NCI-H2081 treated with DMSO at 0.1 percent for 48 hours (cell line): ENCODE data around the gene CLMN.

ENCODE experiments used
- DNase-seq: peaks from one replicate; lab custom pipeline; 2025; lab: John Stamatoyannopoulos, UW

The CLMN gene

DNA sequence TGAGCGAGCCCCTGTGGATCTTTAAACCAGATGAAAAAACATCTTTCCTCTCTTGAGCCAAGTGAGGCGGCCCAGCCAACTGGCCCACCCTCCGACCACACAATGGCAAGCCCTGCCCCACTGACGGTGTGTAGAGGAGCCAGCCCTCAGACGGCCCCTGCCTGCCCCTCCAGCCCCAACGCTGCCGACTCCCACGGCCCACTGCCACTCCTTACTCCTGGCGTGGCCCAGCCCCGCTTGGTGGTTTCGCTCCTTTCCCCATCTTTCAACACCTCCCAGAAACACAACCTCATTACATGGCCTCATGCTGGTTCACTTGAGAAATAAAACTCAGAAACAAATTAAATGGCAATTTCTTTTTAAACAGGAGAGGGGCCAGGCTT is 81.8 kb downstream of the CLMN start:
- no peak for DNase-seq

DNA sequence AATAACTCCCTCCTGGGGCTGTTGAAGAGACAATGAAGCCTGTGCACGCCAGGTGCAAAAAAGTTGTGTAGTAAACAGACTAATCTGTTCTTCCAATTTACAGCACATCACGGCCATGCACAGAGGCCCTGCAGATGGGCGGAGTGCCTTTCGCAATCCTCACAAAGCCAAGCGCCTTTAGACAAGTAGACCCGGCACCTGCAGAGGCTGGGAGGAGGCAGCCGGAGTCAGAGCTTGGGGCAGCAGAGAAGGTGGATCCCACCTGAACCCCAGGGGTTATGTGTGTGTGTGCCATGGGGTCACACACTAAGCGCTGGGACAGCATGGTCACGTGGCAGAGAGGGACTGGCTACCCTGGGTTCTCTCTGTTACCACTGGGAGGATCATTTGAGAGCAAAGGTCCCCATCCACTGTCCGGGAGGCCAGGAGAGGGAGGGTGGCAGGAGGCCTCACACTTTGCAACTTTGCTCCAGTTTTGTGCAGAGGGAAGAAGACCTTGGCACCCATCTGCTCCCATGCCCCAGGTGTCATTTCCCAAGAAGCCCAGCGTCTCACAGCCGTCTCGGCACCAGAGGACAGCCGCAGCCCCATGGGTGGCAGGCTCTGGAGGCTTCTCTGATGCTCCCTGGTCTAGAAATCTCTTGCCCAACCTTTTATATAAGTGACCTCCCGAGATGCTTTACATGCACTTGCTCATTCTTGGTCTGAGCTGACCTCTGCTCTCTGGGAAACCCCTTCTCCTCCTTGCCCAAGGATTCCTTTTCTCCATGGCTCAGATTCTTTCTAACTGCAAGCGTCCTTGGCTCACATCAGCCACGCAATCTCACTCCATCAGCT is 82.4 kb downstream of the CLMN start:
- no peak for DNase-seq

DNA sequence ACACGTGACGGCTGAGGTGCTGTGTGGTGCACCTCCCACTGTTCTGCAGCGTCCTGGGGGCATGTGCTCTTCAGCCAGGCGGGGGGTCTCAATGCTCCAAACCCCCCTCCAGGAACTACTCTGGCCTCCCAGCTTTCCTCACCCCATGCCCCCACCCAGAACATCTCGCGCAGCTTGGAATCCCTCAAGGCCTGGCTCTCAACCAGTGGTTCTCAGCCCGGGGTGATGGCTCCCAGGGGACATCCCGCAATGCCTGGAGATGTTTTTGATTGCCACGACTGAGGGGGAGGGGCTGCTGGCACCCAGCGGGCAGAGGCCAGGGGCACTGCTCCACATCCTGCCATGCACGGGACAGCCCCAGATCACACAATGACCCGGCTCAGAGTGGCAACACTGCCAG is 83.5 kb downstream of the CLMN start:
- DNase-seq = no peak

DNA sequence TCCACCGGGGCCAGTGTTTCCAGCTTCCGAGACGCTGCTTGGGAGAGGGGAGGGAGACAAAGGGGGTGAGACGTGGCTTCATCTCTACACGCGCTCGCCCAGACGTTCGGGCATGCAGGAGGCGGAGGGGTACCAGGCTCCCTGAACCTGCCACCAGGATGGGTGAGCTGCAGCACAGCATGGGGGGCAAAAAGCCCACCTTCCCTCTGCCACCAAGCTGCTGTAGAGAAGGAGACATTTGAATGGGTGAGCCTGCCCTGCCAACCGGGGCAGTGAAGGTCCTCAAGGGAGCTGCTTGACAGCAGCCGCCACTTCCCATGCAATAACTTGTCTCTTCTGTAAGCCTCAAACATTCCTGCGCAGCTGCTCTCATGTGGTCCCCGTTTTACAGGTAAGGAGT is 83.9 kb downstream of the CLMN start:
- no peak for DNase-seq

DNA sequence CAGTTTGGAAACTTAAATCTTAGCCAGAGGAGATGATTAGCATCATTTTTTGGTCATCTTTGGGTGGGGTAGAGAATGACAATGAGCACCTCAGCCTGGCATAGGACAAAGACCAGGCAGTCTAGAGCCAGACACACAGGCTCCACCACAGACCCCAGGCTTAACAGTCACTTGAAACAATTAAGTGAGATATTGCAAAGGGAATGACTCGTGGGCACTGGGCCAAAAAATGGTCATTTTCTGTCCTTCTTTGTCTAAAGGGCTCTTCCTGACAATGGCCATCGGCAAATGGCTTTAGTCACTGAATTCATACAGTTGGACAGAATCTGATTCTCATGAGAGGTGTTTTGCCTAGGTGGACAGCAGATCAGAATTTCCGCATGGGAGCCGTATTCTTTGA is 84.4 kb downstream of the CLMN start:
- DNase-seq = no peak

DNA sequence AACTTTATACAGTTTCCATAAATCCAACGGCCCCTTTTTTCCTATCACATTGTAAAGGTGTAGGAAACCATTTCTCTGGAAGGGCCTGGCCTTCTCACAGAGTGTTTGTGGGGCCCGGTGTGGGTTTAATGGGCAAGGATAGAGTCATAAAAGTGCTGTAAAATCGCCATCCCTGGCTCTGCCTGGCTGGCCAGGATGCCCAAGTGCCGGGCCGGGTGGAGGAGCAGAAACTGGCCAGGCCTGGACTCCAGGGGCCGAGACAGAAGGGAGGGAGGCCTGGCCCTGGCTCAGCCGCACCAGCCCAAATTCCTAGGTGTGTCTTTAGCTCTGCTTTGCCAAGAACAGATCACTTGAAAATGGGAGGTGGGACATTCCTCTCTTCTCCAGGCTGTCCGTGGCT is 85.3 kb downstream of the CLMN start:
- DNase-seq = no peak

DNA sequence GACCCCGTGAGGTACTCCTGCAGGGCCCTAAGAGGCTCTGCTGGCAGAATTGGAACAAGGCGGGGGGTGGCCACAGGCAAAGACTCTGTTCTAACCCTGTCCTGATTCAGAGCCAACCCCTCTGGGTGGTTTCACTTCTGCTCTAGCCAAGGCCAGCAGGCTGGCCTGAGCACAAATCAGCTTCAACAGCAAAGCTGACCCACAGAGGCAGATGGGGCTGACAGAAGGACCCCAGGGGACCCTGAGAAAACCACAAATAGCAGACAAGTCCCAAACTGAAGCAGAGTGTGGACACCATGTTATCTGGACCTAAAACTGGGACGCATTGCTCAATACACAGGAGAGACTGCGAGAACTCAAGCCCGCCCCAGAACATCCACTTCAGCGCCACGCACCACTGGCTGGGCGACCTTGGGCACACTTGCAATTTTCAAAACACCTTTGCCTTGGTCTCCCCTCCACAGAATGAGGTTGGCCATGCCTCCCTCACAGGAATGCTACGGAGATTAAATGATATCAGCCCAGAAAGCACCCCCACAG is 85.9 kb downstream of the CLMN start:
- no peak for DNase-seq

DNA sequence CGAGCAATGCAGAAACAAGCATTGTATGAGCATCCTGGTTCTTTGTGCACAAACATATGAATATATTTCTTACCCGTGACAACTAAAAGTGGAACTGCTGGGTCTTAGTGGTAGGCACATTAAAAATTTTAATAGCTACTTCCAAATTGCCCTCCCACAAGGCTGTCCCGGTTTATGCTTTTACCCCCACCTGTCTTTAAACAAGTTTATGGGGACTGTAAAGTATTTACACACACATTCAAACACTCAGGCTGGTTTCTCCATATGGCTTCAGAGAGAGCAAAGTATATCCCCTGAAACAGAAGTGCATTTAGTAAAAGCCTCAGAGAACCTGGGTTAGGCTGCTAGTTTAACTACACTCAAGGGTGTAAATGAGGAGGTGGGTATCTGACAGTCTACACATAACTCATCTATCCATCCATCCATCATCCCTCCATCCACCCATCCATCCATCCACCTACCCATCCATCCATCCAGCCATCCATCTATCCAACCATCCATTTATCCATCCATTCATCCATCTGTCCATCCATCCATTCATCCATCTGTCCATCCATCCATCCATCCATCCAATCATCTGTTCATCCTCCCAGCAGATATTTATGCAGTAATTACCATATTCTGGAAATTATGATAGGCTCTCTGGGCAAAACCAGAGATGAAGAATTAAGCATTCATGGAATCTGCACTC is 86.7 kb downstream of the CLMN start:
- no peak for DNase-seq

DNA sequence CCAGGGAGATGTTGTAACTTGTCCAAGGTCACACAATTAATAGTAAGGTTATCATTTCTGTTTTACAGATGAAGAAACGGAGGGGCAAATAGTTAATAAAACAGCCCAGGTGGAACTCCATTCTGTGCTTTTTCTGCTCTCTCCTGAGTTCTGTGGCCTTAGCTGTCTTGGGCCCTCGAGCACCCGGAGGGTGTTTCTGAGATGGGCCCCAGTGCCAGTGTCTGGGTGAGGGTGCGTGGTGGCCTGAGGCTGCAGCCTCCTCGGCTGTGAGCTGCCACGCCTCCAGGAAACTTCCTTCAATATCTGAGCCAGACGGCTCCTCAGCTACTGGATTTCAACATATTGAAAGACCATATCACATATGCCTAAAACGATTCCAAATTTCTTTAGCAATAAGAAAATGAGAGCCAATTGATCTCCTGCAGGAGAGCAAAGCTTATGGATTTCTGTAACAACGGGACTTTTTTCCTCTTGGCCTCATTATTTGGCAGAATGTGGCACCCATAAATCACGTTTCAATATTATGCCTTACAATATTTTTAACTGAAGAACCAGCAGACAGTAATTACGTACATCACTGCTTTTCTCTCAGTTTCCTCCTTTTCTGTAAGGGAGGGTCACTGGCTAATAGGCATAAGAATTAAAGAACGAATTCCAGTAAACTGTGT is 87.6 kb downstream of the CLMN start:
- no peak for DNase-seq

DNA sequence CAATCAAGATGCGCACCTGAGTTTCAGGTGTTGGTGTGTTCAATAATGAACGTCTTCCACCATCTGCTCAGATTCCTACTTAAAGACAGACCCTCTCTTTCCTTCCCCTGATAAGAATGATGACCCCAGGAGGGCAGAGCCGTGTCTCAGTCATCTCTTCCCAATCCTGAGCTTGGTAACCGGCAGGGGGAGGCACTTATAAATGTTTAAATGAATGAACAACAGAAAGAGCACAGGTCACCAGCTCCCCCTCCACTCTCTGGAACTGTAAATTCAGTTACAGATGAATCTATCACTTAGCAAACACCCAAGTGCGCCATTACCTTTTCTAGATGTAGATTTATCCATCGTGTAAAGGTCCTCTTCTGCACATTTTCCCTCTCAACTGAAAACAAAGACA is 90.0 kb downstream of the CLMN start:
- DNase-seq = no peak

DNA sequence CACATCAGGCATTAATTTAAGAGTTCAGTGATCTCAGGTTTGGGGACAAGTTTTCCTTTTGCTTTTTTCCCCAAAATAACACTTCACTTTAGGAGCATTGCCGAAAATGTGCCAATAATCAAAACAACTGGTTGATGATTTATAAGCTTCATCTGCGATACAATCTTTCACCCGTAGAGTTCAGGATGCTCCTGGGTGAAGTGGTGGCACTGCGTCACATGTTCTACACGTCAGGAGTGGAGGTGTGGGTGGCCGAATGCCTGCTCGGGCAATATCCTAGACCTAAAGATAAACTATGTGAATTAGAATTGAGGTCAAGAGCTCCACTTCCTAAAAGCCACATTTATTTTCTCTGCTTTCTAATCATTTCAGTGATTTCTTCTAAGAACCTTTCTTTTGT is 91.5 kb downstream of the CLMN start:
- DNase-seq = no peak

DNA sequence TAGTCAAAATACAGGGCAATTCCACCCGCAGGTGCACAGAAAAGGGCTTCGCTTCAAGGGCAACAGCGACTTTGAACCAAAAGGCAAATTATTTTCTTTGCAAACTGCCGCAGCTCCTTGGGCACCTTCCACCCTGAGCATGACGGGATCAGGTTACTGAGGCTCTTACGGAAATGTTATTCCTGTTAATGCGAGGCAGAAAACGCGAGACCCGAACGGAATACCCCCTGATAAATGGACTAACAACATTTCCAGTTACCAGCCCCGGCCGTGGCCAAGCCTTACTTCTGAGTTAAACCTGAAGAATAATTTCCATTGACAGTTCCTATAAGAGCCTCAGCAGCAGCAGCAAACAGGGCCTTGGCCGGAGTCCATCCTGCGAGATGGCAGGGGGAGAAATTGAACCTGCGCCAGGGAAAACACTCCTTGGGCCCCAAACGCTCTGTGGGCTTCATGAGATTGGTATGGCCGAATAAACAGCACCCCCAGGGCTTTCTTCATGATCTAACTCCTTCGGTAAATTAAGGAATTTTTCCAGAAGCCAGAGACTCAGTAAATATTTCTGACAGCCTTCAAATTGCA is 92.3 kb downstream of the CLMN start:
- no peak for DNase-seq

DNA sequence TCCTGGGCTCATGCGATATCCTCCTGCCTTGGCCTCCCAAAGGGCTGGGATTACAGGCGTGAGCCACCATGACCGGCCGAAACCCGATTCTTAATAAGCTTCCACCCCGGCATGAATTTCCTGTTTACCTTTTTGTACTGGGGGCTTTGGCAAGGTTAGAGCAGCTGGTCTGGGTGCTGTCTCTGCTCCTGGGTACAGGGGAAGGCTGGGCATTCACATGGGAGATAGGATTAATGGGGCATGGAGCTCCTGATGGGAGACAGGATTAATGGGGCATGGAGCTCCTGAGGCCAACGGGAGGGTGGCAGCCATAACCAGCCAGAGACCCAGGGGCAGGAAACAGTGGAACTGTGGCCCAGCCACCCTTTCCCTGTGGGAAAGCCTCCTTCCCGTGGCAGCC is 92.9 kb downstream of the CLMN start:
- no peak for DNase-seq

DNA sequence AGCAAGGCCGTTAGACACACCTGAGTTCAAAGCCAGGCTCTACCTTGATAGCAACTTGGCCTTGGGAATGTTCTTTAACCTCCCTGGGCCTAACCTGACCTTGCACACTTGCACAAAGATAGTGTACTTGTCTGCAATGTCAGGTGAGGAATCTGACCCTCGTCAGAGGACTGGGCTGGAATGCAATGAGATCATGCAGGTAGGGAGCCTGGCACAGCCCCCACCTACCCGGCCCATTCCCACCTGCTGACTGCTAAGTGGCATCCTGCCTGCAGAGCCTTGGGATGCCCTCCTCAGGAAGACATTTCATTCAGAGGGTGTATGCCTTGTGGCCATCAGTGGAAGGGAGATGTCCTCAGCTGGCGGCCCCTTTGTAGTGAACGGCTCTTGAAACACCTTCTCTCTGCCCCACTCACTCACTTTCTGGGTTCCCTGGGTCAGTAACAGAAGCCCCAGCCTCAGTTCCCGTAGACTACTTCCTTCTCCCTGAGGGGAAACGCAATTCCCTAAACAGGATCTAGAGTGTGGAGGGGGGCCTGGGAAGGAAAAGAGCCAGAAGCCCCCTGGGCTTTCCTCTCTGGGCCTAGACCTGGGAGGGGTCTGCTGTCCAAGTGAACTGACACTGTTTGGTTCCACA is 94.3 kb downstream of the CLMN start:
- DNase-seq = no peak

DNA sequence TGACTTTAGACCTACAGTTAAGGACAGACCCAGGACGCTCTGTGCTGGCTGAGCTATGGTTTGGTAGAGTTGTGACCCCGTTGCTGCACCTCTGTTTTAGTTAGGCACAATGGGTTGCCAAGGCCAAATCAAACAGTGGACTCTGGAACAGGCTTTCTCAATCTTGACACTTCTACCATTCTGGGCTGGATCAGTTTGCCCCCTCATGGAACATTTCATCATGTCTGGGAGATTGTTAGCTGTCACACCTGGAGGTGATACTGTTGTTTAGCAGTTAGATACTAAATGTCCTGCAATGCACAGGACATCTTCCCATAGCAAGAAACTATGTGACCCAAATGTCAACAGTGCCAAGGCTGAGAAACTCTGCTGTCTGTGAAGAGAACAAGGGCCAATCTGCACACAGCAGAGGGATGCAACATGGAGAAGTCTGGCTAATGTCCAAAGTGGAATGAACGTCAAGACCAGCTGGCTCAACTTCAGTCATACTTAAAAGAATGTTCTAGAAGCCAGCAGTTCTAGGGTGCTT is 96.8 kb downstream of the CLMN start:
- DNase-seq = no peak

DNA sequence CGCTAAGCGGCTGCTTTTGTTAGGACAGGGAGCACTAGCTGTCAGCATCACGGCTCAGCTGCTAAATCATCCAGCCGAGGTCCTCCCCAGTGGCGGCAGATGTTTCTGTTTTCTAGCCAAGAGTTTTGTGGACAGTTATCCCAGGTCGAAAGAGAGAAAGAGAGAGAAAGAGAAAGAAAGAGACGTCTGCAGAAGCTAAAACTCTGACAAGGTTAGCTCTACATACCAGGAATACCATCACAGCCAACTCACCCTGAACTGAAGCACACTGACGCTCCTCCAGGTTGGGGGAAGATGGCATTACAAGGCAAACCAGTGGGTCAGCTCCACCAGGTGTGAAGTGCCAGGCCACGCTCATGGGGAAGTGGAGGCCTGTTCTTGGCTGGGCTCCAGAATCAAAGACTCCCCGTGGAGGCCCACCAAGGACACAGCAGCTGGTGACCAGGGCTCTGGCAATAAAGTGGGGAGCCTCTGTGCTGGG is 97.5 kb downstream of the CLMN start:
- no peak for DNase-seq

DNA sequence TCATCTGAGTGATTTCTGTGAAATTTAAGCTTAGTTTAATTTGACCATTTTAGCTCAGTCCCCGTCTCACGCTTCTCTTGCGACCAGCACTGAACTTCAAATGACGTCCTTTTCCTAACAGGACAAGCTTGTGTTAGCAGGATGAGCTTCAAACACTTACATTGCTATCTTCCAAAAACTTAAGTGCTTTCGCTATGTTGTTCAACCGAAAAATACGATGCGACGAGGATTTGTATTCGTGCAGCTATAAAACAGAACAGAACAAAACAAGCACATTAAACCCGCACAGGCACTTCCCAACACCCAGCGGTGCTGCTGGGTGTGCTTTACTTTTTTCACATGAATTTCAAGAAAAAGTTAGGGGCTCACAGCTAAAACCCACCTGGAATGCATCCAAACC is 98.2 kb downstream of the CLMN start:
- DNase-seq = no peak

DNA sequence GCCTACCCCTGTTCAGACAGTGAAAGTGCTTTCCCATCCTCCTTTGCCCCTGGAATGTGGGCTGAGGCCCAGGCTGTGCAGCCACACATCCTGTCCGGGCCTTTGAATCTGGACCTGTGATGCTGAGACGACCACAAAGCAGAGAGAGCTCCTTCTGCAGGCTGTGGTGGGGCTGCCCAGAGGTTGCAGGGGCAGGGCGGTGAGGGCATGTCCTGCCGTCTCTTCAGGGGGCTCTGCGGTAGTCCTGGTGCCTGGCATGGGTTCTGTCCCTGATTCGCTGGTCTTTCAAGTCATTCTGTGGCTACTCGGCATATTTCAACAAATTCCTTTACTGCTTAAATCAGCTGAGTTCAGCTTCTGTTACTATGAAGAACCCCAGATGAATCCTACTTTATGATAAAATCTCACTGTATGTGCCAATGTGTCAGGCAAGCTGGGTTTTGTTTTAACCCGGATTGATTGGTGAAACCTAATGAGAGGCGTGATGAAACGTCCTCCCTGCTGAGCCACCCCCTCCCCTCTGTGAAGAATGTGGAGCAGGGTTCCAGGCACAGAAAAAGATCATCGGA is 99.0 kb downstream of the CLMN start:
- DNase-seq = no peak

DNA sequence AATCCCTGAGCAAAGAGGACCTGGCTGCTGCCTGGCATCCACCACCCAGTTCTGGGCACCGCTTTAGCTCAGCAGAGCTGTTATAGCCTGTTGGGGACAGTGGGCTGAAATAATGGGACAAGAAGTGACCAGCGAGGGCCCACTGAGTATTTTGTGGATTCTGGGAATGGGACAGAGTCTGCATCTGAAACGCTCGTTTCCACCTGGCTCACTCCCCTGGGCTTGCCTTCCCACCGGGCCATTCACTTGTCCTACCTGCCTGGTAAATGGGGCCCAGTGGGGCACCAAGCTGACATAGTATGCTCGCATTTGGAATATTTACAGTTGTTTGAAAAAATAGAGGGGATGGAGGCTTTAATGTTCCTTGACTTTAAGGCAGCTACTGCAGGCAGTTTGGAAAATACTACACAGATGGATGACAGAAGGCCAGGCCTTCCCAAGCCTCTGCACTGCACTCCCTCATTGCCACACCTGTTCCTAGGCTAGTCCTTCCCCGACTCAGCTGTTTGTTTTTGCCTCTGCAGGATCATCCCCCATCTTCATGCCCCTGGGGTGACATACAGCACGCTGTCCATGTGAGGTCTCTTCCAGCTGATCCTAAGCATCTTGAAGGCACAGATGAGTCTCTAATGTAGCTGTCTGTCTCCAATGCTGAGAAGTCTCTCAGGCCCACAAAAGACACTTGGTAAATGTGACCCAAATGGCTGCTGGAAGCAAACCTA is 101.1 kb downstream of the CLMN start:
- no peak for DNase-seq

DNA sequence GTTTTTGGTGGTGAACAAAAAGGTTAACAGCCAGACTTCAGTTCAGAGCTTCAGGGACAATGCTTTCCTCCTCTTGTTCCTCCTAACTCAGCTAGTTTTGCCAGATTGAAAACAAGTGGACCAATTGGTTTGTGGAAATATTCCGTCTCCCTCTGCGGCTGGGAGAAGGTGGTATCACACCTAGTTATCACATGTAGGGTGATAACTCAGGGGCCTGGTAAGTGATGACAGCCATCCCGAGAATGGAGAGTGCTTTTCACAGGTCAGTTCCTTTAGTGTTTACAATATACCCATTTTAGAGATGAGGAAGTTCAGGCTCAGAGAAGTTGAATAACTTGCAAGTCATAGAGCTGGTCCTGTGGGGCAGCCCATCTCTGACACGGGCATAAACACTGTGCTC is 101.7 kb downstream of the CLMN start:
- no peak for DNase-seq
